Transverse colon (tissue), 4 donors: Measurements from ENCODE around the gene GRM7. TPM values are rescaled to one million over a fixed set of nuclear protein-coding genes. Genes with fewer than 3 reads are reported as not detected.

Experiments
- DNase-seq: peaks from one replicate; pipeline ENCODE4 v3.0.0-alpha.2; 2019
- H3K27ac ChIP-seq, 4 donors: fragments of 200-600 bp; sonication (generic); 2 replicates each; pipeline ENCODE4 v1.5.1; 2016 to 2018; ENCODE audit warnings: inconsistent platforms in 4 of 4
- H3K27me3 ChIP-seq: fragments of 200-600 bp; sonication (generic); 2 replicates; pipeline ENCODE4 v1.5.1; 2017; ENCODE audit warnings: inconsistent platforms
- H3K36me3 ChIP-seq, 4 donors: fragments of 200-600 bp; sonication (generic); 2 replicates each; pipeline ENCODE4 v1.5.1; 2017 to 2019; ENCODE audit warnings: inconsistent platforms in 4 of 4
- H3K4me1 ChIP-seq, 4 donors: fragments of 200-600 bp; sonication (generic); 2 replicates each; pipeline ENCODE4 v1.5.1; 2017 to 2020; ENCODE audit warnings: inconsistent platforms in 4 of 4
- H3K4me3 ChIP-seq, 4 donors: fragments of 200-600 bp; sonication (generic); 1 replicate in 1 of 4; 2 replicates in 3 of 4; pipeline versions ENCODE4 v1.5.1 to v1.6.1; 2017 to 2019; ENCODE audit warnings: inconsistent platforms in 4 of 4
- H3K9me3 ChIP-seq, 2 donors: fragments of 200-600 bp; sonication (generic); 2 replicates each; pipeline ENCODE4 v1.5.1; 2017 to 2019; ENCODE audit warnings: inconsistent platforms in 2 of 2
- EP300 ChIP-seq: sonication (generic); formaldehyde crosslinking; IDR thresholded peaks from one replicate; pipeline ENCODE4 v1.6.1; 2017; ENCODE audit warnings: antibody characterized with exemption, low read depth
- POLR2A ChIP-seq: fragments of 450-650 bp; IDR thresholded peaks from one replicate; pipeline ENCODE4 v1.6.1; 2016; ENCODE audit warnings: antibody characterized with exemption, mild to moderate bottlenecking, moderate library complexity
- POLR2AphosphoS5 ChIP-seq, 3 donors: sonication (generic); formaldehyde crosslinking; IDR thresholded peaks; one replicate each; pipeline ENCODE4 v1.6.1; 2016; ENCODE audit warnings: antibody characterized with exemption in 3 of 3
- WGBS, 2 donors: methylation state at CpG; one replicate each; pipeline ENCODE4 v1.1.5; 2018; ENCODE audit warnings: low coverage in 1 of 2; 5-methylcytosine and 5-hydroxymethylcytosine counted together
- in situ Hi-C, 4 donors: fragments of 200-750 bp; cut with MboI; loops; one replicate each; pipeline versions ENCODE4 v1.15.0 to v1.15.1; 2017; ENCODE audit warnings: low sequenced_read_pairs in 3 of 4, low pct_ligation_motif_present in 1 of 4, low pct_unique_long_range_greater_than_20kb in 1 of 4
- intact Hi-C: fragments of 100-400 bp; cut with DNase I; formaldehyde crosslinking; loops from one replicate; pipeline ENCODE4 v1.15.1; 2023; ENCODE audit warnings: low total_unique reads
- total RNA-seq, 4 donors: library from RNA; depleted of rRNA; stranded (reverse); fragments of >200 nt; gene quantifications; one replicate each; pipeline ENCODE4 v1.1.0, GENCODE V29; 2016
- TF ChIP-seq, protein P1 (sequence below), 5 experiments: fragments of 200-600 bp in 3 of 5; fragments of 450-650 bp in 2 of 5; sonication (generic) in 3 of 5; IDR thresholded peaks; 1 replicate in 2 of 5; 2 replicates in 3 of 5; pipeline ENCODE4 v1.5.1; 2016 to 2017; ENCODE audit warnings: antibody characterized with exemption in 5 of 5, inconsistent platforms in 3 of 5, mild to moderate bottlenecking in 2 of 5, moderate library complexity in 1 of 5

GRM7 gene
- total RNA-seq, 4 donors from 2014 or later: 0.14 to 0.20 (median 0.16) TPM; not detected in 1

DNA sequence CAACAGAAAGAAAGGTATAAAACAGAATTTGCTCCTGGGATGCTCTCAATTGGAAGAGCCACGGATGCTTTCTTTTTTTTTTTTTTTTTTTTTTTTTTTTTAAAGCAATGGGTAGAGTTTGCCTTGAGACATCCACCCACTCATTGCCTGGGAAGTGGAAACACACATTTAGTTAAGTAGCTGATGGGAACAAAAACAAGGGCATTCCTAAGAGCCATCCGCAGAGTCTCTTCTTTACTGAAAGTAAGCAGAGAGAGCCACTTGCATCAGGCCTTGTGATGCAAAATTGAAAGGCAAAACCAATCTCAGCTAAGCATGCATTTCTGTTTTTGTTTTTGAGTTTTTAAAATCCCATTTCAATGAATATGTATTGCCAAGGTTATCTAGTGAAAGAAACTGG is 852.8 kb downstream of the GRM7 start:
- Histone ChIP-seq H3K9me3 (no peaks in the 10 kb centered on the region), H3K36me3 (no peaks in the 10 kb centered on the region), H3K4me1 (no peaks in the 10 kb centered on the region), H3K27ac (no peak overlapping the region), H3K4me3 (no peak overlapping the region), H3K27me3 (no peaks in the 10 kb centered on the region)
- no peak for TF ChIP-seq POLR2A
- TF ChIP-seq POLR2AphosphoS5 (IDR thresholded peaks at IDR 0.05): no peak
- TF ChIP-seq EP300: no peak
- TF ChIP-seq, protein P1, sequence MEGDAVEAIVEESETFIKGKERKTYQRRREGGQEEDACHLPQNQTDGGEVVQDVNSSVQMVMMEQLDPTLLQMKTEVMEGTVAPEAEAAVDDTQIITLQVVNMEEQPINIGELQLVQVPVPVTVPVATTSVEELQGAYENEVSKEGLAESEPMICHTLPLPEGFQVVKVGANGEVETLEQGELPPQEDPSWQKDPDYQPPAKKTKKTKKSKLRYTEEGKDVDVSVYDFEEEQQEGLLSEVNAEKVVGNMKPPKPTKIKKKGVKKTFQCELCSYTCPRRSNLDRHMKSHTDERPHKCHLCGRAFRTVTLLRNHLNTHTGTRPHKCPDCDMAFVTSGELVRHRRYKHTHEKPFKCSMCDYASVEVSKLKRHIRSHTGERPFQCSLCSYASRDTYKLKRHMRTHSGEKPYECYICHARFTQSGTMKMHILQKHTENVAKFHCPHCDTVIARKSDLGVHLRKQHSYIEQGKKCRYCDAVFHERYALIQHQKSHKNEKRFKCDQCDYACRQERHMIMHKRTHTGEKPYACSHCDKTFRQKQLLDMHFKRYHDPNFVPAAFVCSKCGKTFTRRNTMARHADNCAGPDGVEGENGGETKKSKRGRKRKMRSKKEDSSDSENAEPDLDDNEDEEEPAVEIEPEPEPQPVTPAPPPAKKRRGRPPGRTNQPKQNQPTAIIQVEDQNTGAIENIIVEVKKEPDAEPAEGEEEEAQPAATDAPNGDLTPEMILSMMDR (IDR thresholded peaks at IDR 0.05): no peak
- intact Hi-C loops: no loop called here
- no peak for DNase-seq
- 73 to 92% methylated on average over 2 of the region's 2 CpGs for WGBS, 2 donors
- in situ Hi-C loops: no loop called here

DNA sequence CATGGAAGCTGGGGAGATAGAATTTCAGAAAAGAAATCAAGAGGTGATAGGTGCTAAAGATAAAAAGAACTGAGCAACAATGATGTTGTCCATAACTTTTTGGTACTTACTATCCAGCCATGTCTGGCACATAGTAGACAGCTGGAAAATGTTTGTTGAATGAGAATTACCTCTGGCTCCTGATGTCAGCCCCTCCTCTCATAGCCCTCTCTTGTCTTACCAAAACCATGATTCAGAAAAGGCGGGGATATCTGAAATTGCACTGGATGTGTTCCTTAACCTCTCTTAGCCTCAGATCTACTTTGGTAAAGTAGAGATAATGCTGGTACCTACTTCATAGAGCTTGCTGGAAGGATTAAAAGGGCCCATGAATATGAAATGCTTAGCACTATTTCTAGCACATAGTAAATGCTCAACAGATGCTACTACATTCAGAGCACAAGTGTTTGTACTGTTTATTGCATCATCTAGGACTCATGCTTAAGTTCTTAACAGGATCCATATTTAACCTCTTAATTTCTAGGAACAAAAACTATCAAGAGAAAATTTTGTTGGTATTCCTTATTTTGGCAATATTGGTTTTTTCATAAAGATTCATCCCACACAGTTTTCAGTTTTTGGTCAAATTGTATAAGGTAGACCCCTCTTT is 859.9 kb downstream of the GRM7 start:
- Histone ChIP-seq H3K4me1 (no peaks in the 10 kb centered on the region), H3K27me3 (no peaks in the 10 kb centered on the region), H3K27ac (no peak overlapping the region), H3K4me3 (no peak overlapping the region), H3K36me3 (no peaks in the 10 kb centered on the region), H3K9me3 (no peaks in the 10 kb centered on the region)
- no peak for DNase-seq
- in situ Hi-C loops: no loop called here
- TF ChIP-seq POLR2AphosphoS5 (IDR thresholded peaks at IDR 0.05): no peak
- no peak for TF ChIP-seq EP300
- TF ChIP-seq POLR2A: no peak
- TF ChIP-seq, protein P1 (IDR thresholded peaks at IDR 0.05): no peak
- WGBS, 2 donors: 70 to 100% methylated on average over 1 of the region's 1 CpG
- intact Hi-C loops: no loop called here

DNA sequence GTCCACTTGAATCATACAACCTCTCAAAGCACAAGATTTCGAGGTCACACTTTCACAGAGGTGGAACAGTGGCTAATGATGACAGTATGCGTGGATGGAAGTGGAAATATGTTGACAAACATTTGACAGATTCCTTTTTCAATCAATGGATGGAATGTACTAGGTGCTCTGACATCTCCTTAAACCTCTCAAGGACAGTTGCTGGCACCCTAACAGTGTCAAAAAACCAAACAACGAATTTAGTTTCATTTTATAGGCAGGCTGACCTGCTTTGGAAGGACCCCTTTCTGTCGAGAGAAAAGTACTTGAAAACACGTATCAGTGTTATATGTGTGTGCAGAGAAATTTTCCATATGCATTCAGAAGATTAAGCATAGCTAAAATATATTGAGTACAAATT is 861.0 kb downstream of the GRM7 start:
- Histone ChIP-seq H3K27me3 (no peaks in the 10 kb centered on the region), H3K4me1 (no peaks in the 10 kb centered on the region), H3K9me3 (no peaks in the 10 kb centered on the region), H3K4me3 (no peak overlapping the region), H3K36me3 (no peaks in the 10 kb centered on the region), H3K27ac (no peak overlapping the region)
- in situ Hi-C loops (no loop called here), intact Hi-C loops (no loop called here)
- WGBS, 2 donors: 67 to 83% methylated on average over 5 of the region's 5 CpGs
- no peak for DNase-seq
- TF ChIP-seq POLR2AphosphoS5 (IDR thresholded peaks at IDR 0.05): no peak
- TF ChIP-seq EP300: no peak
- TF ChIP-seq, protein P1 (IDR thresholded peaks at IDR 0.05): no peak
- TF ChIP-seq POLR2A: no peak

DNA sequence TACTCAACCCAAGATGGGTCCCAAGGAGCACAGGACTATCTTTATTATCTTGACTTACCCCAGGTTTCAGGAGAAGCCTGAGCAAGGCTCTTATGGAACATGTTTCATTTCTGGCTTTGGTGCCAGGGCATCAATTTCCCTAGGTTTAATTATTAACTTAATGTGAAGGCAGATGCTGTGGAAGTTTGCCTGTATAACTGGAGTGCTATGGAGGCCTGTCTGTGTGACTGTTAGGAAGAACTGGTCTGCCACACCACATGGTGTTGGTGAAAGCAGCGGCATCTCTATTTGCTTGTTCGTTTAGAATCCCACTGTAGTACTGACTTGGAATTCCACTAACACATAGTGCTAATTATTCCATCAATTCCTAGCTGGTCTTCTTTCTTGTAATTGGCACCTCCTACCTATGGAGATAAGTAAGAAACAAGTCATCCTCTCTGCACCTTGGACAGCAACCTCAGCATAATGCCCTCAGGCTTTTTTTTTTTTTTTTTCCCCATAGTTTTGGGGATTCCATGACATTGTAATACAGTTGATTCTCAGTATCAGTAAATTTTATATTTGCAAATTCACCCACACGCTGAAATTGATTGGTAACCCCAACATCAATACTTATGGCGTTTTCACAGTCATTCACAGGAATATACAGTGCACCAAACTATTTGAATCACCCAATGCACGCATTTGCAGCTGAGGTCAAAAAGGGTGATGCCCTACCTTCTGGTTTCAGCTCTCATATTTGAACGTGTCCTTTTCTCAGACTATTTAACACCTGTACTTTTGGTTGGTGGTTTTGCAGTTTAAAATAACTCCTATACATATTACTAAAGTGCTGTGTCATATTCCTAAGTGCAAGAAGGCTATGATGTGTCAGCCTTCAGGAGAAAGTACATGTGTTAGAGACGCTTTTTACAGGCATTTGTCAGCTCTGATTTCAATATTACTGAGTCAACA is 867.9 kb downstream of the GRM7 start:
- intact Hi-C loops (no loop called here), in situ Hi-C loops (no loop called here)
- DNase-seq: no peak

More for the DNA sequence above, 867.9 kb downstream of the GRM7 start:
- Histone ChIP-seq H3K4me3 (no peak overlapping the region), H3K27me3 (no peaks in the 10 kb centered on the region), H3K4me1 (no peaks in the 10 kb centered on the region), H3K9me3 (no peaks in the 10 kb centered on the region), H3K27ac (no peak overlapping the region), H3K36me3 (no peaks in the 10 kb centered on the region)
- TF ChIP-seq EP300: no peak
- TF ChIP-seq, protein P1 (IDR thresholded peaks at IDR 0.05): no peak
- TF ChIP-seq POLR2A: no peak
- TF ChIP-seq POLR2AphosphoS5 (IDR thresholded peaks at IDR 0.05): no peak
- WGBS, 2 donors: 75 to 78% methylated on average over 4 to 7 of the region's 7 CpGs
